Measurements from ENCODE around the gene DOK6. TPM values are rescaled to one million over a fixed set of nuclear protein-coding genes. Genes with fewer than 3 reads are reported as not detected.
"Not testable (repeated sequence)": the region's sequence is repeated elsewhere in the genome, so short reads cannot be mapped to it uniquely, and the experiment has no call there.

Gene DOK6
- total and polyA plus RNA-seq, 2 experiments from 2014 or later, result 0.29 to 0.42 TPM

- H3K4me3 Mint-ChIP-seq; DNase-seq (ENCODE audit: low spot score); H3K4me1 Mint-ChIP-seq; H3K27me3 ChIP-seq (ENCODE audit: insufficient read depth); H3K9me3 Mint-ChIP-seq; H3K4me2 ChIP-seq; H3F3A ChIP-seq (replicated peaks; ENCODE audit: low read depth); ATAC-seq; H3K27ac ChIP-seq (ENCODE audit: low read depth); H3K36me3 Mint-ChIP-seq (ENCODE audit: low read depth); H4K20me1 ChIP-seq (replicated peaks; ENCODE audit: insufficient read depth); H3K79me2 ChIP-seq (replicated peaks; ENCODE audit: insufficient read depth); H3K27ac Mint-ChIP-seq; H2AFZ ChIP-seq; H3K27me3 Mint-ChIP-seq (ENCODE audit: insufficient read depth, low read depth, poor library complexity); H3K4me3 ChIP-seq; H3K36me3 ChIP-seq (ENCODE audit: insufficient read depth); H3K4me1 ChIP-seq (ENCODE audit: insufficient read depth): not testable (repeated sequence)
- 0 out of 2 replicates have a peak, but pooled peaks cover 11% of the 10 kb centered on the region for H3K9me2 ChIP-seq (ENCODE audit: insufficient read depth)
Measured at GRCh38 chr18:69834980-69835379, 434.3 kb downstream of the DOK6 start.

DNA sequence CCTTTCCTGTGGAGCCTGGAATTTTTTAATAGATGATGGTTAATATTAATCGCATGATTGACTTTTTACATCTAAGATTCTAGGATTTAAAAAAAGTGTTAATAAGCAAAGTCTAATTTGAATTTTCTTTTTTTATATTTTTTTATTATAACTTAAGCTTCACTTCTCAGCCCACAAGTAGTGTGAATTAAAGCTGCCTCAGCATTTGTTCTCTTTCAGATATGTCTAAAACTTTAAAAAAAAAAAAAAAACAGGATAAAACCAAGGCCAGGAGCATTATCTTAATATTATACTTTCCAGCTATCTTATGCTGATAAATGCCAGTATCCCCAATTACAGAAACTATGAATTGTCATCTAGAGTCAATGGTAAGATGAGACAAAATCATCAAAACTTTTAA, 437.3 kb downstream of the DOK6 start:
- Histone ChIP-seq H2AFZ (no peak overlapping the region), H3K27me3 (ENCODE audit: insufficient read depth) (no peaks in the 10 kb centered on the region)
- no peak for ATAC-seq

More for the DNA sequence above, 437.3 kb downstream of the DOK6 start:
- Histone ChIP-seq H3K4me3 (no peak overlapping the region), H3K4me1 (ENCODE audit: insufficient read depth) (no peaks in the 10 kb centered on the region), H3K4me2 (no peak overlapping the region), H4K20me1 (replicated peaks; ENCODE audit: insufficient read depth) (no peaks in the 10 kb centered on the region), H3K9me2 (ENCODE audit: insufficient read depth) (0 out of 2 replicates have a peak, but pooled peaks cover 4% of the 10 kb centered on the region), H3K79me2 (replicated peaks; ENCODE audit: insufficient read depth) (no peaks in the 10 kb centered on the region), H3F3A (replicated peaks; ENCODE audit: low read depth) (no peaks in the 10 kb centered on the region), H3K27ac (ENCODE audit: low read depth) (no peak overlapping the region), H3K36me3 (ENCODE audit: insufficient read depth) (no peaks in the 10 kb centered on the region)
- Mint-ChIP-seq H3K9me3 (no peaks in the 10 kb centered on the region; the same call in 2 of the 3 replicates), H3K27ac (no peak overlapping the region), H3K4me1 (peaks cover 4% of the 10 kb centered on the region; the same call in 2 of the 3 replicates), H3K36me3 (ENCODE audit: low read depth) (peaks cover 3% of the 10 kb centered on the region; the same call in 1 of the 3 replicates), H3K27me3 (ENCODE audit: insufficient read depth, low read depth, poor library complexity) (peaks cover 4% of the 10 kb centered on the region), H3K4me3 (no peak overlapping the region)
- DNase-seq (ENCODE audit: low spot score), result no peak
- TF ChIP-seq REST (IDR thresholded peaks at IDR 0.05; ENCODE audit: unreplicated experiment) (no peak), ZNF331 (CRISPR knock-in tag; IDR thresholded peaks at IDR 0.05; ENCODE audit: low read depth) (no peak), NANOG (IDR thresholded peaks at IDR 0.05; ENCODE audit: borderline replicate concordance) (no peak), STAT1 (IDR thresholded peaks at IDR 0.05; ENCODE audit: unreplicated experiment) (no peak), ETS1 (IDR thresholded peaks at IDR 0.05) (no peak), POLR2AphosphoS5 (IDR thresholded peaks at IDR 0.05; ENCODE audit: low read depth) (no peak)
